H9 (cell line): Measurements from ENCODE around the gene PCBP1. TPM values are rescaled to one million over a fixed set of nuclear protein-coding genes. Genes with fewer than 3 reads are reported as not detected.

Experiments
- total RNA-seq: library from RNA; stranded (reverse); gene quantifications from 2 replicates; pipeline ENCODE4 v1.2.1, GENCODE V29; 2021

PCBP1 gene
- total RNA-seq, 1 experiment from 2014 or later = 457 TPM

Other genes starting within 250 kb of the PCBP1 start
- gene SNRNP27, start 193.5 kb upstream of the PCBP1 start, total RNA-seq = 47.1 and 53.8 TPM in 2 replicates
- 3.7 and 5.5 TPM in 2 replicates for gene MXD1, start 172.4 kb upstream of the PCBP1 start, total RNA-seq
- gene ASPRV1, start 125.8 kb upstream of the PCBP1 start, total RNA-seq = 0.57 and 0.64 TPM in 2 replicates
- 14.8 and 19.0 TPM in 2 replicates for gene C2orf42, start 103.5 kb downstream of the PCBP1 start, total RNA-seq
- 179 and 193 TPM in 2 replicates for gene TIA1, start 161.2 kb downstream of the PCBP1 start, total RNA-seq
- 45.6 and 50.5 TPM in 2 replicates for gene PCYOX1, start 170.7 kb downstream of the PCBP1 start, total RNA-seq
- gene SNRPG, start 206.3 kb downstream of the PCBP1 start, total RNA-seq = 408 and 422 TPM in 2 replicates
- 118 and 119 TPM in 2 replicates for gene FAM136A, start 214.6 kb downstream of the PCBP1 start, total RNA-seq